Sigmoid colon (tissue), 7 donors: ENCODE data around the gene ADAMTS7. TPM values are rescaled to one million over a fixed set of nuclear protein-coding genes. Genes with fewer than 3 reads are reported as not detected.
"Not testable (repeated sequence)": the region's sequence is repeated elsewhere in the genome, so short reads cannot be mapped to it uniquely, and the experiment has no call there.

Source experiments
- DNase-seq: peaks from one replicate; pipeline ENCODE4 v3.0.0-alpha.2; 2019
- H3K27ac ChIP-seq, 4 donors: fragments of 200-600 bp; sonication (generic); one replicate each; pipeline ENCODE4 v1.5.1; 2016 to 2019; ENCODE audit warnings: mild to moderate bottlenecking in 1 of 4
- H3K27me3 ChIP-seq, 3 donors: fragments of 200-600 bp; sonication (generic); one replicate each; pipeline ENCODE4 v1.5.1; 2019; ENCODE audit warnings: mild to moderate bottlenecking in 1 of 3
- H3K36me3 ChIP-seq, 4 donors: fragments of 200-600 bp; sonication (generic); one replicate each; pipeline ENCODE4 v1.5.1; 2016 to 2019
- H3K4me1 ChIP-seq, 4 donors: fragments of 200-600 bp; sonication (generic); one replicate each; pipeline ENCODE4 v1.5.1; 2017 to 2019
- H3K4me3 ChIP-seq, 4 donors: fragments of 200-600 bp; sonication (generic); one replicate each; pipeline ENCODE4 v1.5.1; 2017 to 2019; ENCODE audit warnings: mild to moderate bottlenecking in 2 of 4, moderate library complexity in 1 of 4
- H3K9me3 ChIP-seq, 4 donors: fragments of 200-600 bp in 3 of 4; sonication (generic) in 3 of 4; one replicate each; pipeline versions ENCODE4 v1.5.1 to v1.6.1; 2013 to 2019
- CTCF ChIP-seq, 4 experiments: fragments of 450-650 bp in 3 of 4; fragments of 200-600 bp in 1 of 4; IDR thresholded peaks; one replicate each; pipeline ENCODE4 v1.5.1; 2016 to 2019; ENCODE audit warnings: antibody characterized with exemption in 4 of 4, mild to moderate bottlenecking in 3 of 4, moderate library complexity in 2 of 4
- EP300 ChIP-seq, 4 donors: sonication (generic); formaldehyde crosslinking; IDR thresholded peaks; one replicate each; pipeline ENCODE4 v1.6.1; 2017; ENCODE audit warnings: antibody characterized with exemption in 4 of 4
- POLR2A ChIP-seq, 2 donors: fragments of 450-650 bp; IDR thresholded peaks; one replicate each; pipeline ENCODE4 v1.6.1; 2016; ENCODE audit warnings: antibody characterized with exemption in 2 of 2, mild to moderate bottlenecking in 2 of 2, moderate library complexity in 2 of 2
- POLR2AphosphoS5 ChIP-seq, 4 donors: sonication (generic); formaldehyde crosslinking; IDR thresholded peaks; one replicate each; pipeline ENCODE4 v1.6.1; 2017; ENCODE audit warnings: antibody characterized with exemption in 4 of 4
- whole genome bisulfite sequencing, 2 donors: extraction: QIAGEN DNeasy Blood & Tissue Kit; methylation state at CpG; one replicate each; pipeline ENCODE4 v1.1.7; 2013; 5-methylcytosine and 5-hydroxymethylcytosine counted together
- intact Hi-C: fragments of 100-400 bp; cut with DNase I; formaldehyde crosslinking; loops from one replicate; pipeline ENCODE4 v1.15.1; 2023
- polyA plus RNA-seq, 3 donors: library from polyadenylated mRNA; stranded (reverse); fragments of 200-250 nt; gene quantifications; one replicate each; pipeline ENCODE4 v1.2.3, GENCODE V29; 2013
- total RNA-seq, 4 donors: library from RNA; depleted of rRNA; stranded (reverse); fragments of >200 nt; gene quantifications; one replicate each; pipeline ENCODE4 v1.1.0, GENCODE V29; 2016
- donor health status: healthy with polysubstance abuse.
- donor health status: Bipolar disorder and iron deficiency.
- donor health status: healthy.

ADAMTS7 gene
- total and polyA plus RNA-seq, 7 donors = 0.23 to 8.3 (median 1.8) TPM; not detected in 1

DNA sequence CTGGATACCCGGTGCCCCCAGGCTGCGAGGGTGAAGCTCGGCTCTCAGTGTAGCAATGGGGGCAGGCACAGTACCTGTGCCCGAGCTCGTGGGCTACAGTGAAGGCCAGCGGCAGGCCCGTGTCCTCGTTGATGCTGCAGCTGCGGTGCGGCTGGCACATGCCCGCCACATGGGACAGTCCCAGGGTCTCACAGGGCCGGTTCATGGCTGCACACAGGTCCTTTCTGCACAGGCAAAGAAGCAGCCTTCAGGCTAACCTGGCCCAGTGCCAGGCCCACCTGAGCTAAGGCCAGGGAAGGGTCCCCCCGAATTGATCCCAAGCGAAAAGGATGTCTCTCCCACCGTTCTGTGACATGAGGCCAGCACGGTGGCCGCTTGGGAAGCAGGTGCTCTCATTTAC lies 21.6 kb downstream of the ADAMTS7 start:
- no peak for TF ChIP-seq POLR2A (IDR thresholded peaks at IDR 0.05)
- TF ChIP-seq CTCF (IDR thresholded peaks at IDR 0.05) = no peak
- TF ChIP-seq POLR2AphosphoS5 (IDR thresholded peaks at IDR 0.05) = no peak
- no peak for TF ChIP-seq EP300 (IDR thresholded peaks at IDR 0.05)
- H3K36me3 ChIP-seq = peaks cover 0 to 15% (median 0%) of the 10 kb centered on the region in 4 donors
- 89 to 90% methylated on average over 17 of the region's 17 CpGs for WGBS, 2 donors

GRCh38 chr15:78788016-78788660 lies 23.1 kb downstream of the ADAMTS7 start:
- no peak overlapping the region for H3K27ac ChIP-seq
- H3K4me3 ChIP-seq = no peak overlapping the region
- H3K36me3 ChIP-seq = peaks cover 0 to 15% (median 0%) of the 10 kb centered on the region in 4 donors
- no peak for DNase-seq
- intact Hi-C loops = no loop called here
- H3K4me1 ChIP-seq = no peaks in the 10 kb centered on the region
- no peaks in the 10 kb centered on the region for H3K27me3 ChIP-seq
- TF ChIP-seq POLR2A (IDR thresholded peaks at IDR 0.05) (no peak), EP300 (IDR thresholded peaks at IDR 0.05) (no peak), CTCF (IDR thresholded peaks at IDR 0.05) (no peak), POLR2AphosphoS5 (IDR thresholded peaks at IDR 0.05) (no peak)
- H3K9me3 ChIP-seq = no peaks in the 10 kb centered on the region
- WGBS, 2 donors = 84 to 90% methylated on average over 14 of the region's 14 CpGs

More for the DNA sequence above, 21.6 kb downstream of the ADAMTS7 start:
- no peaks in the 10 kb centered on the region for H3K4me1 ChIP-seq
- no peaks in the 10 kb centered on the region for H3K9me3 ChIP-seq
- intact Hi-C loops = no loop called here
- H3K27ac ChIP-seq = no peak overlapping the region
- DNase-seq = no peak
- no peaks in the 10 kb centered on the region for H3K27me3 ChIP-seq
- no peak overlapping the region for H3K4me3 ChIP-seq

DNA sequence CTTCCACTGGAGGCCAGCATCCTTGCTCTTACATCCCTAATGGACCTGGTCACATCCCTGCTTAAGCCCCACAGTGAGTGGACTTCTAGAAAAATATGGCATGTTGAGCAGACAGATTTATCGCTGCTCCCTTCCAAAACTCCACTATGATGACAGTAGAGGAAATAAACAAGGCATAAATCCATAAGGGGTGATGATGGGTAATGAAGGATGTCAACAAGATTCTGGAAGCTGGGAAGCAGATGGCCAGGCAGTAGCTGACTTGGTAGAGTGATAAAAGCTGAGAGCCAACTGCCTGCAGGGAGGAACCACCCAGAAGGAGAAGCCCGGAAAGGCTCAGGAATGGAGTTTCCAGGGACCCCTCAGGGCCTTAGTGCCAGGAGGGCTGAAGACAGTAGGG lies 28.9 kb downstream of the ADAMTS7 start:
- WGBS, 2 donors = 87 to 91% methylated on average over 2 of the region's 2 CpGs
- intact Hi-C loops, H3K27me3 ChIP-seq: not testable (repeated sequence)

GRCh38 chr15:78781381-78781780 lies 29.9 kb downstream of the ADAMTS7 start:
- H3K27ac ChIP-seq, H3K4me3 ChIP-seq, H3K27me3 ChIP-seq, H3K36me3 ChIP-seq, DNase-seq, intact Hi-C loops, H3K9me3 ChIP-seq: not testable (repeated sequence)
- WGBS, 2 donors = 86 to 89% methylated on average over 4 of the region's 4 CpGs
- peaks cover 0 to 13% (median 9%) of the 10 kb centered on the region in 4 donors for H3K4me1 ChIP-seq

More for the DNA sequence above, 28.9 kb downstream of the ADAMTS7 start:
- not testable (repeated sequence) for H3K9me3 ChIP-seq, H3K36me3 ChIP-seq, H3K27ac ChIP-seq, DNase-seq, H3K4me3 ChIP-seq
- H3K4me1 ChIP-seq = peaks cover 0 to 13% (median 9%) of the 10 kb centered on the region in 4 donors

GRCh38 chr15:78779975-78780374 lies 31.3 kb downstream of the ADAMTS7 start:
- 5 to 45% methylated on average over 1 of the region's 9 CpGs for WGBS, 2 donors
- H3K36me3 ChIP-seq, H3K27ac ChIP-seq, intact Hi-C loops, DNase-seq, H3K4me3 ChIP-seq, H3K9me3 ChIP-seq, H3K27me3 ChIP-seq: not testable (repeated sequence)
- peaks cover 0 to 13% (median 9%) of the 10 kb centered on the region in 4 donors for H3K4me1 ChIP-seq

DNA sequence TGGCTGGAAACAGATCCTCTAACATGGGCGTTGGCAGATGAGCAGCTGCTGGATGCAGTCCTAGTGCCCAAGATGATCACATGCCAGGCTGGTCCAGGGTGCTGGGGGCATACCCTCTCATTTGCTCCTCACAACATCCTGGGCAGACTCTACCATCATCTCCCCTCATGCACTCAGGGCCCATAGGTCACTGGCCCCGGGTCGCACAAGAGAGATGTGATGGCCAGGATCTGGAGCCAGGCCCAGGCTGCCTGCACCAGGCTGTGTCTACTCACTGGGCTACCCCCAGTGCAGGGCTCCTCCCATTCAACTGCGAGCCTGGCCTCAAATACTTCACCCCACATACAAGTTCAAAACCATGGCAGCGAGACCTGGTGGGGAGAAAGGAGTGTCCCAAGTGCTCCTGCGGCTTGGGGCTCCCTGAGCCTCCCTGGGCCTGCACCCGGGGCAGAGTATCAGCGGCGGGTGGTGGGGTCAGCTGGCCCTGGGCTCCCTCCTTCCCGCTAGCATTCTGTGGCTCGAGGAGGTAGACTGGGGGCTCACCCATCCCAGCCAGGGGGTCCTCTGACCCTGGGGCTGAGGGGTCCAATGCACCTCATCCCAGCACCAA lies 32.0 kb downstream of the ADAMTS7 start:
- whole genome bisulfite sequencing, 2 donors = 75 to 83% methylated on average over 11 of the region's 11 CpGs
- intact Hi-C loops, H3K9me3 ChIP-seq, DNase-seq, H3K27me3 ChIP-seq, H3K36me3 ChIP-seq, H3K27ac ChIP-seq, H3K4me3 ChIP-seq: not testable (repeated sequence)
- peaks cover 0 to 13% (median 9%) of the 10 kb centered on the region in 4 donors for H3K4me1 ChIP-seq

GRCh38 chr15:78778422-78778821 lies 32.8 kb downstream of the ADAMTS7 start:
- Histone ChIP-seq H3K9me3 (no peaks in the 10 kb centered on the region), H3K4me3 (no peak overlapping the region), H3K36me3 (no peaks in the 10 kb centered on the region), H3K27ac (no peak overlapping the region), H3K27me3 (no peaks in the 10 kb centered on the region), H3K4me1 (peaks cover 0 to 13% (median 9%) of the 10 kb centered on the region in 4 donors)
- intact Hi-C loops = no loop called here
- TF ChIP-seq EP300 (IDR thresholded peaks at IDR 0.05) (no peak), POLR2A (IDR thresholded peaks at IDR 0.05) (no peak), POLR2AphosphoS5 (IDR thresholded peaks at IDR 0.05) (no peak), CTCF (IDR thresholded peaks at IDR 0.05) (no peak)
- 90% methylated on average over 5 of the region's 5 CpGs for WGBS, 2 donors
- DNase-seq = no peak

- H3K4me3 ChIP-seq, H3K9me3 ChIP-seq, H3K27me3 ChIP-seq, H3K36me3 ChIP-seq, DNase-seq, intact Hi-C loops, H3K27ac ChIP-seq: not testable (repeated sequence)
- 65 to 82% methylated on average over 12 of the region's 12 CpGs for WGBS, 2 donors
- peaks cover 0 to 13% (median 9%) of the 10 kb centered on the region in 4 donors for H3K4me1 ChIP-seq
Observed at GRCh38 chr15:78777953-78778345, 33.3 kb downstream of the ADAMTS7 start.

GRCh38 chr15:78777290-78777952 lies 33.8 kb downstream of the ADAMTS7 start:
- H3K27me3 ChIP-seq, H3K4me3 ChIP-seq, H3K27ac ChIP-seq, H3K9me3 ChIP-seq, DNase-seq, intact Hi-C loops, H3K36me3 ChIP-seq: not testable (repeated sequence)
- 83 to 90% methylated on average over 26 of the region's 26 CpGs for WGBS, 2 donors
- peaks cover 0 to 13% (median 9%) of the 10 kb centered on the region in 4 donors for H3K4me1 ChIP-seq
